HG02938 (cell line): ENCODE data around the gene LRRC63.
A peak's percentile ranks its signal among the peaks of the same experiment; 100 is the strongest.
"Not testable (repeated sequence)": the region's sequence is repeated elsewhere in the genome, so short reads cannot be mapped to it uniquely, and the experiment has no call there.

Experiments used
- ATAC-seq: cut with Tn5 transposase; IDR thresholded peaks from one replicate; pipeline ENCODE4 v1.9.1; 2021; ENCODE audit warnings: mild to moderate bottlenecking, moderate library complexity; ENCODE audit not compliant: unreplicated experiment

LRRC63 gene

GRCh38 chr13:46181840-46182490 lies 29.8 kb upstream of the LRRC63 start, which contains the start of gene LCP1:
Gene LCP1, minus strand, starts transcription at chr13:46182177. Its CDS starts 22,515 bp downstream, at chr13:46159662.
- peak; percentile 65 for ATAC-seq

GRCh38 chr13:46182491-46182877 lies 29.2 kb upstream of the LRRC63 start:
- ATAC-seq = no peak

- ATAC-seq = no peak
Measured at GRCh38 chr13:46183018-46183946, 28.4 kb upstream of the LRRC63 start.

- ATAC-seq = peak; percentile 37
Measured at GRCh38 chr13:46184277-46184699, 27.4 kb upstream of the LRRC63 start.

GRCh38 chr13:46185634-46186033 lies 26.1 kb upstream of the LRRC63 start:
- no peak for ATAC-seq

GRCh38 chr13:46192412-46192811 lies 19.3 kb upstream of the LRRC63 start:
- ATAC-seq = no peak

GRCh38 chr13:46195016-46195415 lies 16.7 kb upstream of the LRRC63 start:
- no peak for ATAC-seq

GRCh38 chr13:46197299-46198048 lies 14.3 kb upstream of the LRRC63 start:
- ATAC-seq = no peak

GRCh38 chr13:46198696-46199193 lies 13.0 kb upstream of the LRRC63 start:
- no peak for ATAC-seq

- no peak for ATAC-seq
Measured at GRCh38 chr13:46202188-46202795, 9.4 kb upstream of the LRRC63 start.

GRCh38 chr13:46202966-46203365 lies 8.8 kb upstream of the LRRC63 start:
- ATAC-seq = no peak

- no peak for ATAC-seq
Measured at GRCh38 chr13:46206143-46206542, 5.6 kb upstream of the LRRC63 start.

- ATAC-seq = no peak
Measured at GRCh38 chr13:46207828-46208227, 3.9 kb upstream of the LRRC63 start.

GRCh38 chr13:46210362-46211083 lies 1.2 kb upstream of the LRRC63 start:
- ATAC-seq = no peak

GRCh38 chr13:46211116-46211482 lies 629 bp upstream of the LRRC63 start:
- peak; percentile 44 for ATAC-seq

- no peak for ATAC-seq
Measured at GRCh38 chr13:46213242-46213641, 1.5 kb downstream of the LRRC63 start.

GRCh38 chr13:46214741-46215140 lies 3.0 kb downstream of the LRRC63 start:
- not testable (repeated sequence) for ATAC-seq

- ATAC-seq = not testable (repeated sequence)
Measured at GRCh38 chr13:46220234-46220633, 8.5 kb downstream of the LRRC63 start.

GRCh38 chr13:46229251-46229650 lies 17.5 kb downstream of the LRRC63 start:
- no peak for ATAC-seq

GRCh38 chr13:46232281-46232680 lies 20.6 kb downstream of the LRRC63 start:
- no peak for ATAC-seq
